SHP77 (cell line): ENCODE results near the gene SMC4.

Experiments
- DNase-seq, 2 experiments: peaks; one replicate each; lab custom pipeline; 2025; lab: John Stamatoyannopoulos, UW

The SMC4 gene

GRCh38 chr3:160395297-160395696 is 4.2 kb upstream of the SMC4 start:
- no peak for DNase-seq

GRCh38 chr3:160398820-160399124 is 678 bp upstream of the SMC4 start:
- DNase-seq = no peak

- DNase-seq = no peak
These were observed 716 bp downstream of the SMC4 start for GRCh38 chr3:160400030-160400701.

GRCh38 chr3:160400702-160401150 is 1.3 kb downstream of the SMC4 start:
- no peak for DNase-seq

DNA sequence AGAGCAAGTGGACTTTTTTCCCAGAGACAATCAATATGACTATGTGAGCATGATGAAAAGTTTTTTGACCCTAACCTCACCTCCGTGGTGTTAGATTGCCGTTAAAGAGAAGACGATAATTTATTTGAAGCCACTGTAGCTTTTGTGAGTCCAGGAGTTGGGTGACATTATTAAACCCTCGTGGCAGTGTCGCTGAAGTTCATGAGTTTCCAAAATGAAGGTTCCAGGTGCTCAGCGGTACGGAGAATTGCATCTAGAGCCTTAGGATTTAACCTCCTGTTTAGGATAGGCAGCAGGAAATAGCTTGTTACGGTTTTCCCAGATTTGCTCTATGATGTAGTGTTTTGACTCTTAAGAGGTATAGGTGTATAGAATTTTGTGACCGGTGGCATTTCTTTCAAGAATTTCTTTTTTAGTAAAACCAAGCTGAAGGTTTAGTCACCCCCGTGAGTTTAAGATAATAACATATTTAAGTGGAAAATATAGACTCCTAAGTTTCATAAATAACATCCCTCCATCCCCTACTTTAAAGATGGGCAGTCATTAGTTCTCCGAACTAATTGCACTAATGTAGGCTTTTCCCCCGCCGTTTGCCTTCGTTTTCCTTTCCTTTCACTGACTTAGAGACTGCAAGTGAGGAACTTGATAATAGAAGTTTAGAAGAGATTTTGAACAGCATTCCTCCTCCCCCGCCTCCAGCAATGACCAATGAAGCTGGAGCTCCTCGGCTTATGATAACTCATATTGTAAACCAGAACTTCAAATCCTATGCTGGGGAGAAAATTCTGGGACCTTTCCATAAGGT is 2.0 kb downstream of the SMC4 start:
- no peak for DNase-seq

- DNase-seq = no peak
These were observed 3.0 kb downstream of the SMC4 start for GRCh38 chr3:160402221-160403027.

GRCh38 chr3:160403028-160403545 is 3.6 kb downstream of the SMC4 start:
- DNase-seq = no peak

DNA sequence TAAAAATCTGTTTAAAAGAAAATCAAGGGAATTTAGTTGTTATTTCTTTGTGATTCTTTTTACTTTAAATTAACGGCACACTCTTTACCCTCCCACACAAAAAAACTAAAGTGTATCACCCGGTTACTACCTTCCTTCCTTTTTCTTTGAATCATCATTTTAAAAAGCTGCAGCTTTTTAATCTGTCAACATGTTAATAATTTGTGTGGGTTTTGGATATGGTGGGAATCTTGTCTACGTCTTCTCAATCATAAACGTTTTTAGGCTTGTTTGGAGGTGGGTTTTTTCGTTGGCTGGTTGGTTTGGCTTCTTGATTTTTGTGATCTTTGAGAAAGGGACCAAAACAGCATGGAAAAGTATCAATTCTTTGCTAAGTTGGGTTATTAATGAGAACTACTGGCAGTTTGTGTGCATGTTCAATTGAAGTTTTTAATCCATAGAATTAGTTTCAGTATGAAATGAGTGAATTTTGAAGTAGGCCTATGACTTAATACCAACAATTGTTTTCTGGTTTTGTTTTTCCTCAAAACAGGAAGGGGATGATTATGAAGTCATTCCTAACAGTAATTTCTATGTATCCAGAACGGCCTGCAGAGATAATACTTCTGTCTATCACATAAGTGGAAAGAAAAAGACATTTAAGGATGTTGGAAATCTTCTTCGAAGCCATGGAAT is 4.5 kb downstream of the SMC4 start:
- no peak for DNase-seq

GRCh38 chr3:160409812-160410610 is 10.6 kb downstream of the SMC4 start:
- DNase-seq = no peak

GRCh38 chr3:160412477-160412876 is 13.0 kb downstream of the SMC4 start:
- no peak for DNase-seq

DNA sequence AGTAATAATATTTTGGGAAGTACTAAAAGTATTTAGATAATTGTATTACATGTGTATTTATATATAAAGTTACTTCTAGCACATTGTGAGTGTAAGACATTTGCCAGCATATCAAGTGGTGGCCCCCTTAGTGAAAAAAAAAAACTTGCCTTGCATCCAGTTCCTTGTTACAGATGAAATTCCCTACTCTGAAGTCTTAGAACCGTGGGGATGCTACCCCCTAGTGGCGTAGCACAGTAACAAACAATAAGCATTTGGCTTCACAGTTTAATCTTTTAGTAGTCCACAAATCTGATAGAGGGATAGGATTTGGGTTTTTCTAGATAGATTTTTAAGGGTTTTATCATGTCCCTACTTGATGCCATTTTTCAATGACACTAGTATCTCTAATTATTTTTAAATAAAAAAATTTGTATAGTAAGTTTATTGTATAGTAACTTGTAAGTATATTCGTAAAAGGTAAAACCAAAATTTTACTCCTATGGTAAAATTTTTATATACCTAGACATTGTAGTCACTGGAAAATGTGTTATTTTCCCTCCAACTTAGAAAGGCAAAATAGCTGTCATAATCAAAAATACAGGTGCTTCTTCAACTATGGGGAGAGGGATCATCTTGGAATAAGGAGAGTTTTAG is 14.3 kb downstream of the SMC4 start:
- peak; percentile 41 to 42 for DNase-seq

- DNase-seq = no peak
These were observed 17.9 kb downstream of the SMC4 start for GRCh38 chr3:160417311-160417710.

DNA sequence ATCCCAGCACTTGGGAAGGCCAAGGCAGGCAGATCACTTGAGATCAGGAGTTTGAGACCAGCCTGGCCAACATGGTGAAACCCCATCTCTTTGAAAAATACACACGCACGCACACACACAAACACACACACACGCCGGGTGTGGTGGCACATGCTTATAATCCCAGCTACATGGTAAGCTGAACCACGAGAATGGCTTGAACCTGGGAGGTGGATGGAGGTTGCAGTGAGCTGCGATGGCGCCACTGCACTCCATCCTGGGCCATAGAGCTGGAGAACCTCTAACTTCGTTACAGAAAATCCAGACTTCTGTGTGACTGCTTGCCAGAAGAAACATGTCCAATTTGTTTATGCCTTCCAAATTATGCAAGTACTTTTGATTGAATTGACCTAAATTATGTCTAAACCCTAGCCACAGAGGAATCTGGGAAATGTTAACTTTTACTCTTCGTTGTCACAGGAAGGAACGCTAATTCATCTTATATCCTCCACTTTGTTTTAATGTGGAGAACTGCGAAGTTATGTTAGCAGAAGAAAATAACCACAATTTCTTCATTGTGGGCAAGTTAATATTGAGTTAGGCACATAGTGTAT is 28.5 kb downstream of the SMC4 start:
- no peak for DNase-seq

DNA sequence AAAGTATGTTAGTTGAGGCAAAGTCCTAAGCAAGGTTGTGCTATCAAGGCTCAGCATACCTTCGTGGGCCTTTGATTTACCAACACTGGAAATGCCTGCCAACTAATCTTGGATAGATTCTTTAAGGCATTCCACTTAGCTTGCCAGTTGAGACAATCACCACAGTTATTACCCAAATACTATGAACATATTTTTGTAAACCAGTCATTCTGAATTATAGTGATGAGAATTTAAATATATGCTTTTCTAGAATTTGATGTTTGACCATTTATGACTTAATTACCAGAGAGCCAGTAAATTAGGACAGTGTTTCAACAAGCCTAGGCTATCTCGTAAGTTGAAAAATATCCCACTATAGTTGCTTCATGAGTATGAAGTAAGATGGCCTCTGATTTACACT is 34.6 kb downstream of the SMC4 start:
- no peak for DNase-seq

GRCh38 chr3:160435095-160435494 is 35.6 kb downstream of the SMC4 start:
- DNase-seq = no peak

- no peak for DNase-seq
These were observed 36.3 kb downstream of the SMC4 start for GRCh38 chr3:160435747-160436146.

DNA sequence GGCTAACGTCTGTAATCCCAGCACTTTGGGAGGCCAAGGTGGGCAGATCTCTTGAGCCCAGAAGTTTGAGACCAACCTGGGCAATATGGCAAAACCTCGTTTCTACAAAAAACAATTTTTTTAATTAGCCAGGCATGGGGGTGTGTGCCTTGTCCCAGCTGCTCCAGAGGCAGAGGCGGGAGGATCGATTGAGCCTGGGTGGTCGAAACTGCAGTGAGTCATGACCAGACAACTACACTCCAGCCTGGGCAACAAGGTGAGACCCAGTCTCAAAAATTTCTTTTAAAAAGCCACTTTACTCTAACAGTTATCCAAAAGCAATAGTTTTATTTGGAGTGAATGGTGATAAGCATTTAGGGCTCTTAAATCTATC is 37.6 kb downstream of the SMC4 start:
- DNase-seq = no peak

DNA sequence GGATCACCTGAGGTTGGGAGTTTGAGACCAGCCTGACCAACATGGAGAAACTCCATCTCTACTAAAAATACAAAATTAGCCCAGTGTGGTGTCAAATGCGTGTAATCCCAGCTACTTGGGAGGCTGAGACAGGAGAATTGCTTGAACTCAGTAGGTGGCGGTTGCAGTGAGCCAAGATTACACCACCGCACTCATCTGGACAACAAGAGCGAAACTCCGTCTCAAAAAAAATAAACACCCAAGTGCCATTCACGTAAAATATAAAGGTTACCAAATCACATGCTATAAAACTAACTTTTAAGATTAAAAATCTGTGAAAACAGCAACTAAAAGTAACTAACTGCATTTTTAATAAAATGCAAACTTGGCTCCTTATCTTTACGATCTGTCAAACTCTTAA is 41.2 kb downstream of the SMC4 start:
- no peak for DNase-seq

DNA sequence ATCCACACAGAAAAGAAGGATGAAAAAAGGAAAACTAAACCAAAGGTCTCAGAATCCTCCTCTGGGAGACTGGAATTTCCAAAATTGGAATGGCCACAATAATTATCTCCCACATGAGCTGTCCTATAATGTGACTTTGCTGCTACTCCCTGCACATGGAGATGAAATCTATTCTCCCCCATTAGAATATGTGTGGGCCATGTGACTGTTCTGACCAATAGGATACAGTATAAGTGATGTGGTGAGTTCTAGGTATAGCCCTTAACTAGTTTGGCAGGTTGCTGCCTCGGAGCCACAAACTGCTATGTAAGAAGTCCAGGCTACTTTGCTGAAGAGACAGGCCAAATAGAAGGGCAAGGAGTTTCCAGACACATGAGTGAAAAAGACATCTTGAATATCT is 45.0 kb downstream of the SMC4 start:
- DNase-seq = no peak

DNA sequence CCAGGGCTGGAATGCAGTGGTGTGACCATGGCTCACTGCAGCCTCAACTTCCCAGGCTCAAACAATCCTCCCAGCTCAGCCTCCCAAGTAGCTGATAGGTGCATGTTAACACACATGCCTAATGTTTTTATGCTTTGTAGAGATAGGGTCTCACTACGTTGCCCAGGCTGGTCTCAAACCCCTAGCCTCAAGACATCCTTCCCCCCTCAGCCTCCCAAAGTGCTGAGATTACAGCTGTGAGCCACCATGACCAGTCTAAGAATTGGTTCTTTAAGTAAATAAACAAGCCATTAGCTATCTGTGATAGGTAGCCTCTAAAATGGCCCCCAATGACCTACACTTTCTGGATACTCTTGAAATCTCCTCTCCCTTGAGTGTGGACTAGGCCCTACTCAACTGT is 46.4 kb downstream of the SMC4 start:
- no peak for DNase-seq
